Cardiac fibroblast (primary cell): ENCODE data around the gene ENKUR.

ENCODE experiments used
- DNase-seq, 2 donors: peaks; one replicate each; pipeline versions ENCODE4 v3.0.0 to v3.0.0-alpha.2; 2010; ENCODE audit warnings: low read depth in 2 of 2
- H3K4me3 ChIP-seq, 2 donors: replicated peaks in 1 of 2; 1 replicate in 1 of 2; 2 replicates in 1 of 2; pipeline ENCODE4 v1.5.1; 2011; ENCODE audit warnings: low read depth in 2 of 2, low read length in 2 of 2, mild to moderate bottlenecking in 2 of 2, moderate library complexity in 1 of 2
- CTCF ChIP-seq: IDR thresholded peaks from one replicate; pipeline ENCODE4 v1.5.1; 2011; ENCODE audit warnings: low read depth, mild to moderate bottlenecking, low read length, inconsistent platforms

ENKUR gene

GRCh38 chr10:25028711-25029110 lies 12.8 kb upstream of the ENKUR start:
- H3K4me3 ChIP-seq = no peak overlapping the region
- no peak for TF ChIP-seq CTCF
- peak in 1 of 2 donors; percentile 39 for DNase-seq

GRCh38 chr10:25026463-25026862 lies 10.5 kb upstream of the ENKUR start:
- peak; percentile 38 to 58 for DNase-seq
- peak; percentile 30 for TF ChIP-seq CTCF
- no peak overlapping the region for H3K4me3 ChIP-seq

- H3K4me3 ChIP-seq = no peak overlapping the region
These were observed 8.6 kb upstream of the ENKUR start for GRCh38 chr10:25024528-25024927.

GRCh38 chr10:25023278-25023677 lies 7.3 kb upstream of the ENKUR start:
- DNase-seq = peak in 1 of 2 donors; percentile 10
- H3K4me3 ChIP-seq = no peak overlapping the region
- TF ChIP-seq CTCF = no peak

More at GRCh38 chr10:25024528-25024927, 8.6 kb upstream of the ENKUR start:
- no peak for DNase-seq
- no peak for TF ChIP-seq CTCF

GRCh38 chr10:25018703-25019102 lies 2.7 kb upstream of the ENKUR start:
- no peak for TF ChIP-seq CTCF
- H3K4me3 ChIP-seq = no peak overlapping the region
- no peak for DNase-seq

- H3K4me3 ChIP-seq = no peak overlapping the region
- no peak for DNase-seq
- TF ChIP-seq CTCF = no peak
These were observed 1.7 kb upstream of the ENKUR start for GRCh38 chr10:25017661-25018060.

- DNase-seq = no peak
- H3K4me3 ChIP-seq = peak overlapping the region; percentile 73 to 77
- TF ChIP-seq CTCF = no peak
These were observed 1.2 kb upstream of the ENKUR start for GRCh38 chr10:25017154-25017590.
